HS-27A (cell line): ENCODE measurements around the gene RAP2A.

Source experiments
- DNase-seq: peaks from one replicate; pipeline ENCODE4 v3.0.0-alpha.2; 2012; ENCODE audit warnings: low read depth, missing footprints

RAP2A gene

DNA sequence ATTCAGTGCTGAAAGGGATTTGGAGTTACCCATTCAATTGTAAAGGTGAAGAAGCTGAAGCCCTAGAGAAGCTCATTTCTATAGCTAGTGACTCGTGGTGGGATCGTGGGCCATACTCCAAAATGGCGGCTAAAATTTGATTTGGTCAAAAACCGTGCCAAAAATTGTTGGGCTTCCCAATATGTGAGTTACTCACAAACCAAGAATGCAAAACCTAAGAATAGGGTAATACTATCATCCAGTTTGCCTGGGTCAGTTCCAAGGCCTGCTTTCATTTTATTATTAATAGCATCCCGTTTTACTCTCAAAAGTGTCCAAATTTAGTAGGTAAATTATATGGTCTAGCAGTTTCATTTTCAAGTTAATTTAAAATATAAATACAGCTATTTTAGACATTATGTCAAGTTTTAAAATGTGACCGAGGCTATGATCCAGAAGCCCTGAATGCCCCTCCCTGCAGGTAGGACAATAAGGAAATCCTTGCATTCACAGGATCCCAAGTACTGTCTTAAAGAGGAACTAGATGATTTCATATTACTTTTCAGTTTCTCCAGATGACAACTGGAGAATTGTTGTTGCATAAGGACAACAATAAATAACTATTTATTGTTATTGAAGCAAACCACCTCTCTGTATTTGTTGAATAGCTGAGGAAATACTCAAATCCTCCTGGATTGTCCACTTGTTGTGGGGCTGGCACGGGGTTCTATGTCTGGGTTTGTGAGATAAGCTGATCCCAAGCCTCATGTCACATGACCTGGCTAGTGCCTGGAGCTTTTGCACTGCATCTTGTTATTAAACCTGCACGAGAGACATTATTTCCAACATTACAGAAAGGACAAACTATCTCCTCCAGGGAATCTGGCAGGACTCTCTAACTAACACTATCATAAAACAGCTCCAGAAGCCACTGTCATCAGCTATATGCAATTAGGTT is 11.6 kb upstream of the RAP2A start:
- DNase-seq: no peak

DNA sequence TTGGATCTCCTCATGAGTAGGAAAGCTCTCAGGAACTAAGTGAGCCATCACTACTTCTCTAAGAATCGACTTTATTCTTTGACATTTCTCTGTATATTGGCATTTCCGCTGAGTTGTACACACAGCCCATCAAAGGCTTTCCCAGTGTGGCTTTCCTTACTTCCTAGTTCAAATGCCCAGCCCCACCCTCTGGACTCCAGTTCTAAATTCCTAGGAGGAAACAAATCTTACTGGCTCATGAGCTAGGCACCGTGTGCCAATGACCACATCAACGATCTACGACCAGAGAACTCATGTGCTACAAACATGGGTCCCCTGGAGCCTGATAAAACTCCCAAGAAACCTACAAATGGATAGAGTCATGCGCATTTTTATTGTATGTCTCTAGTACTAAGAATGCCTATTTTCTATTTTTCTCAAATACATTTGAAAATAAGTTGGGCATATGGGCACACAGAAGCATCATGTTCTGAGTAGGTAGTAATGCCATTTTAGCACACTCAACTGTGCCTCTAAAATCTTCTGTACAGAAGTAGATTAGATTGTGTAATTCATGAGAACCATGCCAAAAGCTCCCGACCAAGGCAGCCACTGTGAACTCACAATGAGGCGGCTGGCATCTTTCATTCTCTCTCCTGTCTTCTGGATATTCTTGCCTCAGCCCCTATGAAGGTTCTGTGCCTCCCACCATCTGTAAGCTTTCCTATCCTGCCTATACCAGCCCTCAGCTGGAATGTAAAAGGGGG is 10.5 kb upstream of the RAP2A start:
- DNase-seq: no peak

DNA sequence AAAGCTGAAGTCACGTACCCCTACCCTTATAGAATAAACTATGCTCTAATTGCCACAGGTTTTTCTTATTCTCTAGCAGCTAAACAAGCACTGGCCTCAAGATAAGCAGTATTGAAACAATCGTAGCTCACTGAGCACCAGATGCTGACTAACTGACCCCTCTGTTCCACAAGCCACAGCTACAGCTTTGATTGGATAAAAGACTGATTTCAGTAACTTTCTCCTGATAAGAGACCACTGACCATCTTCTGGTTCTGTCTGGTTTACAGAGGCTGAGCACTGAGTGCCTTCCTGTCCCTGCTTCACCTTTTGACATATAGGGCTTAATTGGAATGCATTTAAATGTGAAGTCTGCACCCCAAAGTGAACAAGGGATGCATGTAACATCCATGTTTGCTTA is 8.4 kb upstream of the RAP2A start:
- DNase-seq: no peak

DNA sequence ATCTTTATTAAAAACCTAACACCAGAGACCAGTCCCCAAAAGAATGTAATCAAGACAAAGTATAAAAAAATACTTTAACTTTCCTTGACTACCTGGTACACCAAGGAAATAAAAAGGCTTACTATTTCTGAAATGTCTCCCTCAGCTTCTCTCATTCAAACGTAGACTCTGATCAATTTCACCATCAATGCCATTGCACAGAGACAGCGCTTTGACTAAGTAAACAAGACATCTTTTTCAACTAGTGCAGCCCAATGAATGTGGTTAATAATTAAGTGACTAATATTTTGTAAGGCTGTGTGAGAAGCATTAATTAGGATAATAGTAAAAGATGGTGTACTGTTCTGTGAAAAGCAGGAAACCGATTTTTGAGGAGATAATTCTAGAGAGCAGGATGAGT is 7.3 kb upstream of the RAP2A start:
- no peak for DNase-seq

DNA sequence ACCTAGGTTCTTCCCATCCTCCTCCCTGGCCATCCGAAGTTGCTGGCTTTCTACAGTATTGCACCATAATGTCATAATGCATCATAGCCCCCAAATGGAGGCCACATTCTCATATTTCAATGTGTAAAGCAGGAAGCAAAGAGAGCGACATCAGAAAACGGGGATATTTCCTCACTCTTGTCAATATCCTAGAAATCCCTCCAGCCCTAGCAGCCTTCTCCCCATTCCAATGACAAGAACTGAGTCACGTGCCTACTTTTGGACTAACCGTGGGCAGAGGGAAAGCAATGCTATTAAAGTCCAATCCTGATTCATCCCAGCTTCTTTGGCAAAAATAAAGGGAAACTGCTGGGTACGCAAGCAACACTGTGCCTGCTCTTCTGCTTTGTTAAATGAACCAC is 4.3 kb upstream of the RAP2A start:
- no peak for DNase-seq

DNA sequence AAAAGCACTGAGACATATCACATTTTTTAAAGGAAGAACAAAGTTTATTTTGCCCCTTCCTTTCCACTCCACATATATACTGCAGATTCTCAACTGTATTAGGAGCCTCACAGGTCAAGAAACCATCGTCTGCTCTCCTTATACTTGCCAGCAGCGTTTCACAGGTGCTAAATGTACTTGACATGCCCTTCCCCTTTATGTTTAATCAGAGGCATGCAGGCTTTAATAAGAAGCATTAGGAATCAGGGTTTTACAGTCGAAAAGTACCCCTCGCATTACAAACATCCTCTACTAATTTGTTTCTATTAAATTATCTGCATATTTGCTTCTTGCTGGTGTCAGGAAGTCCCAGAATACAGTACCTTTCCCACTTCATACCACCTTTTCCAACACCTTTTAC is 3.7 kb upstream of the RAP2A start:
- no peak for DNase-seq

DNA sequence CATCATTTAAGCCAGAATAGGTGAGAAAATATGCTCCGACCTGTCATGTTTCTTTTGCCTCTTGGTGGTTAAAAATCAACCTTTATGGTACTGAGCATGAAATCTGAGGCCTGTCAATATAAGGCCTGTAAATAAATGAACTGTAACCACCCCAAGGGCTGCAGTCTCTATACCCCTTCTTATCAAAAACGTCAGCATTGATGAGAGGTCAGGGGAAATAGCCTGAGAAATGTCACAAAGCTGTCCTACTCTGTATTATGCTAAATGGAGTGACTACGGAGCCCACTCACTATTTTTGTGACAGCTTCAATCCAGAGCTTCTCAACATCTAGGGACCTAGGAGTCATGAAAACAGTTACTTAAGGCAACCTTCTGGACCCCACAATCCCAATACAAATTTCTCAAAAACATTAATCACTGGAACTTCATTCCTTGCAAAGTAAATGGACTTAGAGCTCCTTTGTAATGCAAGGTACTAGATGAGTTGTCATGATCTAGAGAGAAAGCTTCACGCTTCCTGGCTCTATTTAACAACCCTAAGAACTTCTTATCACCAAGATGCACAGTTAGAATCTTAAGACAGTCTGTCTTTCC is 2.7 kb upstream of the RAP2A start:
- no peak for DNase-seq

DNA sequence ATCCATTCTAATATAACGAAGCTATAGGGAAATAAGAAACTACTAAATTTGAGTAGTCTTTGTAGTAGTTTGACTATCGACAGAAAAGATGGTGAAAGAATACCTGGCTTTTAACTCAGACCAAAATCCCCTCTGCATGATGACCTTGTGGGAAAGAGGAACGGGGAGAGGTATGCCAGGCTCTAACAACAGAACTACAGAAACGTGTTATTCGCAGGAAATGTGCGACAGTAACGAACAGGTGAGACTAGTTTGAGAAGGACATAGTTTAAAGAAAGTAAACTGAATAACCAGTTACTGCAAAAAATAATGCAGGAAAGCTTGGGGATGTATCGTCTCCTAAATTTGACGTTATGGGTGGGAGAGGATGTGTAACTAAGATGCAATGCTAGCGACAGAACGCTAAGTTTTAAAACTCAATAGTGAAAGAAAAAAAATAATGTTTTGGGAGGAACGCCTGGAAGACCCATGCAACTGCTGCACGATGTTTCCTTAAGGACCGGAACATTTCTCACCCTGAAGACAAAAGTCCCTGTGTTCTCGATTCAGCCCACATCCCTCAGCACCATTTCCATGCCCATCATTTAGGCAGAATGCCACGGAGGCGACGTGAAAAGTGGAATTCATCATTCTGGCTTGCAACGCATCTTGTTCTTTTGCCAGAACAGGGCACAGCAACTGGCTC is 1.6 kb upstream of the RAP2A start:
- DNase-seq: no peak

DNA sequence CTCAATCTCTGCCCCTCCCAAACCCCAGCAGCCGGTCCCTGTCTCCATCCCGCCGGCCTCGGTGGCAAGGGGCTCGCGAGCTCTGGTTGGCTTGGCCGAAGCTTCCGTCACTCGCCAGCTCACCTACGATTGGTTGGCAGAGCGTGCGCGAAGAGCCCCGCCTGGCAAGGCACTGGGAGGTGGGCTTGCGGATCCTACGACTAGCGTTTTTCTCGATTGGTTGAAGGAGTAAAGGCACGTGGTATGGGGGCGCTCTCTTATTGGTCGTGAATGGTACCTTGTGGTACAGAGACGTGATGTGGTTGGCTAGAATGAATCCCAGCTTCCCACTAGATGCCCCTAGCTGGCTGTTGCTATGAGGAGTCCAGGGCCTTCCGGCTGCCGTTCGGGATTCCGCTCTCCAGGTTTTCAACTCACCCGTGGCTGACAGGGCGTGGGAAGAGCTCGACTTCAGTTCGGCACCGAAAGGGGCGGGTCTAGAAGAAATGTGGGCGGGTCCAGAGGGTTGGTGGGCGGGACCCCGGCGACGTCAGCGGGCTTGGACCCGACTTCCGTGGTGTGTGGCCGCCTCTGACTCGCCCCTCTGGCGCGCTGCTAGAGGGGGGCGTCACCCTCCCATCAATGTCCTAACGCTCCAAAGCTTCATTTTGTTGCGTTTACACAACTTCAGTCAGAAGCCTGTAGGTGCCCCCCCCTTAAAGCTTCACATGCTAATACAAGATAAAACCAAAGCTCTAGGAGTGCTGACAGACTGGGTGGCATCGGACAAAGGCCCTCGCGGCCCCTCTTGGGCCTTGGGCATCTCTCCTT is 847 bp upstream of the RAP2A start:
- peak; percentile 93 for DNase-seq

DNA sequence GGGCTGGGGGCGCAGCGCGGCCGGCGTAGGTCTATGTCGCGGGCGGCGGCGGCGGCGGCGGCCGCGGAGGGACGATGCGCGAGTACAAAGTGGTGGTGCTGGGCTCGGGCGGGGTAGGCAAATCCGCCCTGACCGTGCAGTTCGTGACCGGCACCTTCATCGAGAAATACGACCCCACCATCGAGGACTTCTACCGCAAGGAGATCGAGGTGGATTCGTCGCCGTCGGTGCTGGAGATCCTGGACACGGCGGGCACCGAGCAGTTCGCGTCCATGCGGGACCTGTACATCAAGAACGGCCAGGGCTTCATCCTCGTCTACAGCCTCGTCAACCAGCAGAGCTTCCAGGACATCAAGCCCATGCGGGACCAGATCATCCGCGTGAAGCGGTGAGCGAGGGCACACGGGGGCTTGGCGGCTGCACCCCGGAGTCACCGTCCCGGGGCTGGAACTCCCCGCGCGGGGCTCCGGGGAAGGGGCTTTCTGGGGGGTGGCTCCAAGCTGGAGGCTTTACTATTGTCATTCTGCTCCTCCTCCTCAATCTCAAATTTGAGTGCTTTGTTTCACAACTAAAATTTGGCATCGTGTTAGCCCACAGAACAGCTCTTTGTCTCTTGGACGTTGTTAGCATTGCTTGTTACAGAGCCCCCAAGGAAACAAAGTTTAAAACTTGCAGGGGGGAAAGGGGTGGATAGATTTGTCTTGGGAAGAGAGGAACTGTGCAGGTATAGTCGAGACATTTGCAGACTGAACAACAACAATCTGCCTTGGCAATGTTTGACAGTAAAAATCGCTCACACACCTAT is 630 bp downstream of the RAP2A start:
- DNase-seq: no peak

DNA sequence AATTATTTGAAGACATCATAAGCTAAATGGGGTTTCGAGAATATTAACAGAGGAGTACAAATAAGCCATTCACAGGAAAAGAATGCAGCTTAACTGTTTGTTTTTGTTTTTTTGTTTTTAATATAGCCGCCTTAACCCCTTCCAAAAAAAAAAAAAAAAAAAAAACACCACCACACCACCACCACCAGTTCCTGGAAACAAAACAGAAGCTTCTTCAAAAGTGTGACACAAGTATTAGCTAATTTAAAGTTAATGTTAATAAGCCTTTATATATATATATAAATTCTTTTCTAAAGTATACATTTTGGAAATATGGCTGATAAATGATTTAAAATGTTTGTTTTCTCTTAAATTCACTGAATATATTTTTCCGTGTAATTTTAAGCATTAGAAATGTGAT is 1.4 kb downstream of the RAP2A start:
- no peak for DNase-seq

DNA sequence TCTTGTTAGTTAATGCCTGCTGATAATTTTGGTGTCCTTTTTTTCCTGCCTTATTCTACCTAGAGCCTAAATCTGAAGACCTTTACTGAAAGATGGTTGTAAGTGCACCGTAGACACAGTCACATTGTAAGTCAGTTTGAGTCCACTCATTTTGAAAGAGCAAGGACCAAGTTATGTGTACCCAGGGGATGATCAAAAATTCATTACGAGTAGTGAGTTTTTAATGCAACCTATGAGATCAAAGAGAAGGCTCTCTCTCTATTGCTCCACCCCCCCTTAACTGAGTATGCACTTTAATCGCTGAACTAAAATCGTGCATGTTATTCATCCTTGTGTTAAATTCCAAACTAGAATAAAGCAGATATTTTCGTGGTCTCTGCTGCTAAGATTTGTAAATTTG is 1.8 kb downstream of the RAP2A start:
- DNase-seq: no peak

DNA sequence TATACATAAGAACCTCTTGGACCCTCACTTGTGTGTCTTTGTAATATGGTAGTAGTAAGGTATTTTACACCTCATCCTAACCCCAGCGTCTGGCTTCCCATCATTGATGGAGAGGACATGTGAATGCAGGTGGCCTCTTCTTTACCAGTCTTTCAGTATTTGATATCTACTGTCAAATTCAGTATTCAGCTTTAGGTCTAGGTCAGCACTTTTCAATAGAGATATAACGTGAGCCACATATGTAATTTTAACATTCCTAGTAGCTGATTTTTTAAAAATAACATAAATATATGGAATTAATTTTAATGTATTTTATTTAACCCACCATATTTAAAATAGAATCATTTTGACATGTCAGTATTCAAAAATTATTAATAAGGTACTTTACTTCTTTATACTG is 2.9 kb downstream of the RAP2A start:
- no peak for DNase-seq

DNA sequence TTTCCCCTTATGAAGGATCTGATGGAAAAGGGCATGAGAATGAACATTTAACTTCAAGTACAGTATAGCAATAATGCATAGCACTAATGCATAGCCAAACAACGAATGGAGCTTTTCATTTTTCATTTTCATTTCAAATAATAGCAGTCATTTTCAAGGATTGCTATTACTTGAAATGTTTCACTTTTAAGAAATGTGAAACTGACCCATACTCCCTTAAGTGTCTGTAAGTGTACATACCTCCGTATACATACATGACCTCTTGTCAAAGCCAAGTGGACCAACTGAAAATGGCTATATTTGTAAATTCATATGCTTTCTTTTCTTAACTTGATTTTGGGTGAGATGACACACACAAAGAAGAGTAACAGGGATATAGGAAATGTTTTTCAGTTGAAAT is 3.8 kb downstream of the RAP2A start:
- DNase-seq: no peak

DNA sequence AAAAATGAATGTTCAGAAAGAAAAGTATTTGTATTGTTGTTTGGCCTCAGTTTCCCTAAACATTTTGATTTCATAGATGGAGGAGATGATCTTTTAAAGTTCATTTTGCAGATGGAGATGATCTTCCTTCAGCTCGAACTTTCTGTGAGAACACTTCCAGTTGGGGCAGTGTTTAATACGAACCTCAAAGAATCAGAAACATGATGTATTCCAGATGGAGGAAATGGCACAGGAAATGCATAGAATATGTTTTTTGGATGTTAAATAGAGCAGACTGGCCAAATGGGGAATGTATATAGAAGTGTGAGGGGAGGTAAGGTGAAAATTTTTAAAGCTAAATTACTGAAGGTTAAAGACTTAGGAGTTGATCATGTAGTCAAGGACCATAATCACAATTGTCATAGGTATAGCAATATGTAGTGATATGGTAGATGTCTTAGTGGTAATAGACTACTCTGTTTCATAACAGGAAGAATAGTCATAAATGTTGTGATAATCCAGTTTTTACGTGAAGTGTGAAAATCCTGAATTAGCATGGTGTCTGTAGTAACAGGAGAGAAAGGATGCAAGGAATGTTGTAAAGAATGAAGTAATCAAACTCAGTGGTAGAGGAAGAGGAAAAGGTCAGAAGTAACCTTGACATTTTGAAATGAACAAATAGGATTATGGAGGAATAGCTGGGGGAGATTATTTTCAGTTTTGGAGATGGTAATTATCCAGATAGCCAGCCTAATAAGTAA is 5.1 kb downstream of the RAP2A start:
- DNase-seq: no peak

DNA sequence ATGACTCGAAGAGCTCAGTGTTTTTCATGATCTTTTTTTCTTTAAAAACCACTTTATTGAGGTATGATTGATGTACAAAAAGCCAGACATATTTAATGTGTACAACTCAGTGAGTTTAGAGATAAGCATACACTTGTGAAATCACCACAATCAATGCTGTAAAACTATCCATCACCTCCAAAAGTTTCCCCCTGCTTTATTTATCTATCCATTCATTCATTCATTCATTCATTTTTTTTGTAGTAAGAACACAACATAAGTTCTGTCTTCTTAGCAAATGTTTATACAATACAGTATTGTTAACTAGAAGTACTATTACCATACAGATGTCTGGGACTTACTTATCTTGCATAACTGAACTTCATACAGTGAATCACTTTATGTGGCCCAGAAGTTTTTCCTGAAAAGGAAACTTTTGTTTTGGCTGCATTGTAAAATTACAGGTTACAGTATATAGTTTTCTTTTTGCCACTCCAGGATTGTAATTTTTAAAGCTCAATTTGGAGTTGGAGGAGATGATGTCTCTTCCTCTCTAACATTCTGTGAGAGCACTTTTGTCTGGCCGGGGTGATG is 6.7 kb downstream of the RAP2A start:
- DNase-seq: no peak

DNA sequence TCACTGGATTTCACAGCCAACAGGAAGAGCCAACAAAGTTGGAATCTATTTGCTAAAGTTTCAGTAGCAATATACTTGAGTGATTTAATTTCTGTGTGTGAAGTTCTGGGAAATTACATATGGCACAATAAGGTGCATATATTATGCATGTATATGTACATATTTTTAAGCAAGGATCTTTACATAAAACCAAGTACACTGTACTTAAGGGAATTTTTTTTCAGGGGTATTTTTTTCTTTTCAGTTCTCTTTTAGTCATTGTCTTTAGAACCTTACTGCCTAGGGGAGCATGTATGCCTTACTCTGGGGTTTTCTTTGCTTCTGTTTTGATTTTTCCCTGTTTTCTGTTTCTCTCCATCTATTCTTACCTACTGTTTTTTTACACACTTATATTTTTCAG is 7.4 kb downstream of the RAP2A start:
- no peak for DNase-seq

DNA sequence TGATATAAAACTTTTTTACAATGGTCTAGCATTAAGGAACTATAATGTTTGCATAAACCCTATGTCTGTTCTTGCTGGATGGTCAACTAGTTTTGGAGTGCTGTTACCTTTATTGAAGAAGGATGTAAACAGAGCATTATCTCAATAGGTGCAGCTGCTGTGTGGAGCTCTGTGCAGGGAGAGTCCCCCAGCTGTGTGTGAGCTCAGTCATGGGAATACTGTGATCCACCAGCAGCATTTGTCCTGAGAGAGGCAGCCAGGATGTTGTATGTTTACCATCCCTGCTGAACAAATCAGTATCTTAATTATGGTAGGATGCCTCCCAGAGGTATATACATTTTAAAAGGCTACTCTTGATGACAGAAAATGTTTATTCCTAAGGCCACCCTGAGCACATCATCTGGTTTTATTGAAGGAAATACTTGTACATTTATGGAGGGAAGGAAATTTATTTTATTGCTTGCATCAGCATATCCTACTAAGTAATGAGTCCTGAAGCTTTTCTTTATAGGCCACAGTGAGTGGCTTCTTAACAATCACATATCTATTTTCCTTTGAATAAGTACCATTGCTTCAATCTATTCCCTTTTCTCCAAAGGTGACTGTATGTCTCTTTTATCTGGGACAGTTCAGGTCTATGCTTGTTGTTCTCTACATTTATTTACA is 11.7 kb downstream of the RAP2A start:
- DNase-seq: no peak

DNA sequence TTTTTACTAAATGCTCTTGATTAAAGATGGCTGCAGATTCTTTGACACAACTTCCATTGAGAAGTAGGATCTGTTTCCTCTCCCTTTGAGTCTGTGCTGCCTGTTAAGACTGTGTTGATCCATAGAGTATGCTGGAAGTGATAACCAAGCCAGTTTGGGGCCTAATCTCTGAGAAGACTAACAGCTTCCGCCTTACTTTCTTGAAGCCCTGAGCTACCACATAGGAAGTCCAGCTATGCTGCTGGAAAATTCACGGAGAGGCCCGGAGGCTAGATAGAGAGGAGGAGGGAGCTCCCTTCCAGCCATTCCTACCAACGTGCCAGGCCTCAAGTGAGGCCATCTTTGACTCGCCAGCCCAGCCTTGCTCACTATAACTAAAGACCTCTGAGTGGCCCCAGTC is 12.5 kb downstream of the RAP2A start:
- DNase-seq: no peak
